Neutrophil (primary cell): ENCODE measurements around the gene OR52K1.

Experiments used
- H3K27ac ChIP-seq: fragments of 200-600 bp; sonication (generic); 2 replicates; pipeline ENCODE4 v1.5.1; 2016; ENCODE audit warnings: mild to moderate bottlenecking, moderate library complexity
- H3K27me3 ChIP-seq: fragments of 200-600 bp; sonication (generic); 2 replicates; pipeline ENCODE4 v1.6.0; 2016; ENCODE audit warnings: mild to moderate bottlenecking
- H3K36me3 ChIP-seq: fragments of 200-600 bp; sonication (generic); 2 replicates; pipeline ENCODE4 v1.5.1; 2017
- H3K4me1 ChIP-seq, 2 experiments: fragments of 200-600 bp in 1 of 2; sonication (generic) in 1 of 2; 1 replicate in 1 of 2; 2 replicates in 1 of 2; pipeline versions ENCODE4 v1.5.1 to v1.6.1; 2013 to 2016; ENCODE audit warnings: low read depth in 1 of 2, low read length in 1 of 2, mild to moderate bottlenecking in 1 of 2, moderate library complexity in 1 of 2; ENCODE audit not compliant: control insufficient read depth in 1 of 2, insufficient read depth in 1 of 2
- H3K4me3 ChIP-seq, 2 experiments: fragments of 200-600 bp in 1 of 2; sonication (generic) in 1 of 2; 1 replicate in 1 of 2; 2 replicates in 1 of 2; pipeline ENCODE4 v1.5.1; 2013 to 2016; ENCODE audit warnings: low read depth in 1 of 2, low read length in 1 of 2, mild to moderate bottlenecking in 1 of 2, moderate library complexity in 1 of 2
- H3K9me3 ChIP-seq: fragments of 200-600 bp; sonication (generic); 2 replicates; pipeline ENCODE4 v1.5.1; 2016
- CTCF ChIP-seq: fragments of 200-600 bp; sonication (generic); IDR thresholded peaks from 2 replicates; pipeline ENCODE4 v1.5.1; 2016; ENCODE audit warnings: antibody characterized with exemption

The OR52K1 gene

GRCh38 chr11:4448995-4449394, 33.5 kb upstream of the OR52K1 start, which contains the start of gene OR52K2:
TSS of gene OR52K2 (plus strand) at chr11:4449295. CDS start at chr11:4449340, 45 bp downstream.
- Histone ChIP-seq H3K9me3 (no peaks in the 10 kb centered on the region), H3K36me3 (peaks cover 22% of the 10 kb centered on the region), H3K4me3 (no peak within 1 kb of the TSS), H3K4me1 (peaks cover 34 to 64% of the 10 kb centered on the region in 2 experiments), H3K27ac (peak within 1 kb of the TSS; percentile 65), H3K27me3 (no peaks in the 10 kb centered on the region)
- TF ChIP-seq CTCF = no peak

- Histone ChIP-seq H3K4me1 (peaks cover 67 to 93% of the 10 kb centered on the region in 2 experiments), H3K27me3 (no peaks in the 10 kb centered on the region), H3K9me3 (no peaks in the 10 kb centered on the region), H3K27ac (peak overlapping the region; percentile 19), H3K4me3 (no peak overlapping the region), H3K36me3 (peaks cover 22% of the 10 kb centered on the region)
- TF ChIP-seq CTCF = no peak
These were observed 29.3 kb upstream of the OR52K1 start for GRCh38 chr11:4453118-4453517.

GRCh38 chr11:4454021-4454420, 28.4 kb upstream of the OR52K1 start:
- Histone ChIP-seq H3K4me3 (peak overlapping the region in 1 of 2 experiments; percentile 33), H3K27me3 (no peaks in the 10 kb centered on the region), H3K4me1 (peaks cover 68 to 94% of the 10 kb centered on the region in 2 experiments), H3K36me3 (peaks cover 22% of the 10 kb centered on the region), H3K9me3 (no peaks in the 10 kb centered on the region), H3K27ac (peak overlapping the region; percentile 91)
- TF ChIP-seq CTCF = no peak

GRCh38 chr11:4455419-4455818, 27.0 kb upstream of the OR52K1 start:
- Histone ChIP-seq H3K4me3 (peak overlapping the region in 1 of 2 experiments; percentile 33), H3K4me1 (peaks cover 74 to 98% of the 10 kb centered on the region in 2 experiments), H3K36me3 (peaks cover 9% of the 10 kb centered on the region), H3K27ac (peak overlapping the region; percentile 91), H3K9me3 (no peaks in the 10 kb centered on the region), H3K27me3 (no peaks in the 10 kb centered on the region)
- TF ChIP-seq CTCF = peak; percentile 29

GRCh38 chr11:4459500-4459899, 22.9 kb upstream of the OR52K1 start:
- peak overlapping the region; percentile 91 for H3K27ac ChIP-seq
- TF ChIP-seq CTCF = no peak
- H3K36me3 ChIP-seq = no peaks in the 10 kb centered on the region
- no peaks in the 10 kb centered on the region for H3K27me3 ChIP-seq
- peaks cover 62 to 65% of the 10 kb centered on the region in 2 experiments for H3K4me1 ChIP-seq
- H3K9me3 ChIP-seq = no peaks in the 10 kb centered on the region
- peak overlapping the region; percentile 23 to 25 for H3K4me3 ChIP-seq

GRCh38 chr11:4460151-4460550, 22.3 kb upstream of the OR52K1 start:
- peak overlapping the region in 1 of 2 experiments; percentile 2 for H3K4me3 ChIP-seq
- peaks cover 56 to 59% of the 10 kb centered on the region in 2 experiments for H3K4me1 ChIP-seq
- TF ChIP-seq CTCF = no peak
- no peaks in the 10 kb centered on the region for H3K27me3 ChIP-seq
- peak overlapping the region; percentile 91 for H3K27ac ChIP-seq
- H3K9me3 ChIP-seq = no peaks in the 10 kb centered on the region
- no peaks in the 10 kb centered on the region for H3K36me3 ChIP-seq
